ENCODE data around the gene APBB1IP. TPM values are rescaled to one million over a fixed set of nuclear protein-coding genes. Genes with fewer than 3 reads are reported as not detected.
"Not testable (repeated sequence)": the region's sequence is repeated elsewhere in the genome, so short reads cannot be mapped to it uniquely, and the experiment has no call there.

APBB1IP gene
- polyA plus RNA-seq, 4 donors, result 1.1 to 5.0 (median 1.4) TPM

GRCh38 chr10:26504429-26504828, 66.3 kb downstream of the APBB1IP start:
- not testable (repeated sequence) for DNase-seq (ENCODE audit: low read depth in 4 of 4, low spot score in 3 of 4)

GRCh38 chr10:26505491-26505890, 67.3 kb downstream of the APBB1IP start:
- DNase-seq (ENCODE audit: low read depth in 4 of 4, low spot score in 3 of 4), result no peak

- no peak for DNase-seq (ENCODE audit: low read depth in 4 of 4, low spot score in 3 of 4)
Observed at GRCh38 chr10:26506736-26507135, 68.6 kb downstream of the APBB1IP start.

- no peak for DNase-seq (ENCODE audit: low read depth in 4 of 4, low spot score in 3 of 4)
Observed at GRCh38 chr10:26507441-26507840, 69.3 kb downstream of the APBB1IP start.

- no peak for DNase-seq (ENCODE audit: low read depth in 4 of 4, low spot score in 3 of 4)
Observed at GRCh38 chr10:26508016-26508415, 69.9 kb downstream of the APBB1IP start.

- no peak for DNase-seq (ENCODE audit: low read depth in 4 of 4, low spot score in 3 of 4)
Observed at GRCh38 chr10:26509307-26509706, 71.2 kb downstream of the APBB1IP start.

GRCh38 chr10:26513101-26513500, 75.0 kb downstream of the APBB1IP start:
- DNase-seq (ENCODE audit: low read depth in 4 of 4, low spot score in 3 of 4), result no peak

- no peak for DNase-seq (ENCODE audit: low read depth in 4 of 4, low spot score in 3 of 4)
Observed at GRCh38 chr10:26516540-26517101, 78.5 kb downstream of the APBB1IP start.

GRCh38 chr10:26517141-26517867, 79.2 kb downstream of the APBB1IP start:
- DNase-seq (ENCODE audit: low read depth in 4 of 4, low spot score in 3 of 4), result no peak

GRCh38 chr10:26519803-26520202, 81.7 kb downstream of the APBB1IP start:
- DNase-seq (ENCODE audit: low read depth in 4 of 4, low spot score in 3 of 4), result no peak

- DNase-seq (ENCODE audit: low read depth in 4 of 4, low spot score in 3 of 4), result no peak
Observed at GRCh38 chr10:26520575-26520974, 82.4 kb downstream of the APBB1IP start.

GRCh38 chr10:26524161-26524896, 86.2 kb downstream of the APBB1IP start:
- no peak for DNase-seq (ENCODE audit: low read depth in 4 of 4, low spot score in 3 of 4)

GRCh38 chr10:26525586-26525985, 87.4 kb downstream of the APBB1IP start:
- no peak for DNase-seq (ENCODE audit: low read depth in 4 of 4, low spot score in 3 of 4)

- DNase-seq (ENCODE audit: low read depth in 4 of 4, low spot score in 3 of 4), result no peak
Observed at GRCh38 chr10:26527018-26527417, 88.9 kb downstream of the APBB1IP start.

GRCh38 chr10:26528048-26528447, 89.9 kb downstream of the APBB1IP start:
- no peak for DNase-seq (ENCODE audit: low read depth in 4 of 4, low spot score in 3 of 4)

- DNase-seq (ENCODE audit: low read depth in 4 of 4, low spot score in 3 of 4), result no peak
Observed at GRCh38 chr10:26528715-26529393, 90.7 kb downstream of the APBB1IP start.

- DNase-seq (ENCODE audit: low read depth in 4 of 4, low spot score in 3 of 4), result no peak
Observed at GRCh38 chr10:26534384-26534783, 96.2 kb downstream of the APBB1IP start.

- DNase-seq (ENCODE audit: low read depth in 4 of 4, low spot score in 3 of 4), result no peak
Observed at GRCh38 chr10:26540601-26541000, 102.5 kb downstream of the APBB1IP start.

GRCh38 chr10:26543567-26544306, 105.6 kb downstream of the APBB1IP start:
- no peak for DNase-seq (ENCODE audit: low read depth in 4 of 4, low spot score in 3 of 4)

- no peak for DNase-seq (ENCODE audit: low read depth in 4 of 4, low spot score in 3 of 4)
Observed at GRCh38 chr10:26544932-26545331, 106.8 kb downstream of the APBB1IP start.
